HCT116 (cell line): ENCODE data around the gene RASGEF1B. TPM values are rescaled to one million over a fixed set of nuclear protein-coding genes. Genes with fewer than 3 reads are reported as not detected.

Source experiments
- ATAC-seq: fragments of 200-7000 bp; cut with Tn5 transposase; 2 replicates; pipeline ENCODE4 v1.9.1; 2020; ENCODE audit warnings: mild to moderate bottlenecking, moderate library complexity
- BruUV-seq: library from RNA; stranded (reverse); fragments of 400-500 nt; replicated peaks from 2 replicates; lab custom pipeline; 2021; lab: Mats Ljungman, UMichigan
- CTCF ChIA-PET: fragments of 300-600 bp; sonication (Branson Sonifier 250); formaldehyde crosslinking; loops from one replicate; lab custom pipeline; 2021; ENCODE audit warnings: antibody characterized with exemption; lab: Charles Lee
- POLR2A ChIA-PET: fragments of 300-600, 350-600 bp; sonication (Branson Sonifier 250); formaldehyde crosslinking; loops from one replicate; lab custom pipeline; 2021; ENCODE audit warnings: antibody characterized with exemption; lab: Charles Lee
- RAD21 ChIA-PET, 2 experiments: fragments of 300-600 bp; sonication (Branson Sonifier 250); formaldehyde crosslinking; loops; one replicate each; lab custom pipeline; 2023; ENCODE audit warnings: low total read pairs in 2 of 2; ENCODE audit not compliant: uncharacterized antibody in 2 of 2, unreplicated experiment in 2 of 2, low non-redundant PET in 1 of 2; lab: Charles Lee
- DNase-seq: peaks from one replicate; pipeline ENCODE4 v3.0.0-alpha.2; 2010; ENCODE audit warnings: low read depth, low spot score
- H2AFZ ChIP-seq: fragments of 200-600 bp; shearing (Covaris generic), sonication (generic); 2 replicates; pipeline ENCODE4 v1.6.1; 2017; ENCODE audit warnings: low read depth, mixed run types, mixed read lengths, antibody characterized with exemption, low read length; ENCODE audit not compliant: poor library complexity, severe bottlenecking
- H3K27ac ChIP-seq: 2 replicates; pipeline ENCODE4 v1.5.1; 2012; ENCODE audit warnings: low read depth, low read length
- H3K27me3 ChIP-seq: fragments of 200-600 bp; sonication (generic); 2 replicates; pipeline ENCODE4 v1.6.1; 2016; ENCODE audit warnings: mixed run types, low read length, mixed read lengths; ENCODE audit not compliant: insufficient read depth
- H3K36me3 ChIP-seq, 2 experiments: fragments of 200-500 bp in 1 of 2; fragments of 200-600 bp in 1 of 2; sonication (Bioruptor generic) in 1 of 2; sonication (generic) in 1 of 2; 2 replicates each; pipeline versions ENCODE4 v1.5.1 to v1.6.1; 2014 to 2016; ENCODE audit warnings: low read length in 2 of 2, inconsistent platforms in 1 of 2, mixed read lengths in 1 of 2, mixed run types in 1 of 2; ENCODE audit not compliant: insufficient read depth in 2 of 2, control insufficient read depth in 1 of 2
- H3K4me1 ChIP-seq, 2 experiments: fragments of 200-600 bp in 1 of 2; sonication (generic) in 1 of 2; 2 replicates each; pipeline versions ENCODE4 v1.5.1 to v1.6.1; 2012 to 2017; ENCODE audit warnings: low read length in 2 of 2, inconsistent platforms in 1 of 2, mild to moderate bottlenecking in 1 of 2, mixed read lengths in 1 of 2, mixed run types in 1 of 2, moderate library complexity in 1 of 2; ENCODE audit not compliant: insufficient read depth in 2 of 2, control insufficient read depth in 1 of 2
- H3K4me2 ChIP-seq: fragments of 200-600 bp; sonication (generic); 2 replicates; pipeline ENCODE4 v1.6.1; 2017; ENCODE audit warnings: mixed run types, low read length, mixed read lengths
- H3K4me3 ChIP-seq, 2 experiments: fragments of 200-600 bp in 1 of 2; sonication (generic) in 1 of 2; replicated peaks in 1 of 2; 2 replicates each; pipeline ENCODE4 v1.5.1; 2011 to 2016; ENCODE audit warnings: low read length in 2 of 2, control low read depth in 1 of 2, low read depth in 1 of 2, mild to moderate bottlenecking in 1 of 2, mixed read lengths in 1 of 2, mixed run types in 1 of 2
- H3K79me2 ChIP-seq: fragments of 200-600 bp; sonication (generic); 2 replicates; pipeline ENCODE4 v1.6.1; 2017; ENCODE audit warnings: mild to moderate bottlenecking, mixed run types, low read length, moderate library complexity, mixed read lengths; ENCODE audit not compliant: insufficient read depth
- H3K9ac ChIP-seq: fragments of 200-600 bp; sonication (generic); 2 replicates; pipeline ENCODE4 v1.6.1; 2016; ENCODE audit warnings: low read length, mixed read lengths
- H3K9me2 ChIP-seq: fragments of 200-600 bp; sonication (generic), shearing (Covaris generic); 2 replicates; pipeline ENCODE4 v1.6.1; 2017; ENCODE audit warnings: mixed run types, mild to moderate bottlenecking, moderate library complexity; ENCODE audit not compliant: insufficient read depth
- H3K9me3 ChIP-seq, 2 experiments: fragments of 200-500 bp in 1 of 2; fragments of 200-600 bp in 1 of 2; sonication (Bioruptor generic) in 1 of 2; sonication (generic) in 1 of 2; 2 replicates each; pipeline ENCODE4 v1.6.1; 2014 to 2017; ENCODE audit warnings: low read length in 2 of 2, mixed read lengths in 2 of 2, inconsistent platforms in 1 of 2, low read depth in 1 of 2, mild to moderate bottlenecking in 1 of 2, mixed run types in 1 of 2, moderate library complexity in 1 of 2; ENCODE audit not compliant: control insufficient read depth in 1 of 2, insufficient read depth in 1 of 2
- H4K20me1 ChIP-seq: fragments of 200-600 bp; sonication (generic), shearing (Covaris generic); 2 replicates; pipeline ENCODE4 v1.6.1; 2017; ENCODE audit warnings: mixed run types, mild to moderate bottlenecking, moderate library complexity; ENCODE audit not compliant: insufficient read depth
- ATF3 ChIP-seq: IDR thresholded peaks from 2 replicates; pipeline ENCODE4 v1.6.1; 2012
- CBX3 ChIP-seq: IDR thresholded peaks from 2 replicates; pipeline ENCODE4 v1.6.1; 2012; ENCODE audit warnings: low read depth
- CEBPB ChIP-seq: IDR thresholded peaks from 2 replicates; pipeline ENCODE4 v1.6.1; 2012; ENCODE audit warnings: low read depth
- ELF1 ChIP-seq: IDR thresholded peaks from 2 replicates; pipeline ENCODE4 v1.6.1; 2012; ENCODE audit warnings: low read depth, borderline replicate concordance
- EZH2phosphoT487 ChIP-seq: fragments of 200-600 bp; IDR thresholded peaks from 2 replicates; pipeline ENCODE4 v1.6.1; 2018; ENCODE audit warnings: antibody characterized with exemption, borderline replicate concordance
- FOSL1 ChIP-seq: IDR thresholded peaks from 2 replicates; pipeline ENCODE4 v1.6.1; 2012; ENCODE audit warnings: low read depth
- JUND ChIP-seq: IDR thresholded peaks from 2 replicates; pipeline ENCODE4 v1.6.1; 2012
- POLR2AphosphoS5 ChIP-seq: IDR thresholded peaks from 2 replicates; pipeline ENCODE4 v1.6.1; 2011; ENCODE audit warnings: mild to moderate bottlenecking, low read depth, low read length, moderate library complexity
- RAD21 ChIP-seq: IDR thresholded peaks from 2 replicates; pipeline ENCODE4 v1.6.1; 2012; ENCODE audit warnings: low read depth, mild to moderate bottlenecking
- SIN3A ChIP-seq: IDR thresholded peaks from 2 replicates; pipeline ENCODE4 v1.6.1; 2012; ENCODE audit warnings: low read depth
- SP1 ChIP-seq: IDR thresholded peaks from 2 replicates; pipeline ENCODE4 v1.6.1; 2012; ENCODE audit warnings: low read depth
- SRF ChIP-seq: IDR thresholded peaks from 2 replicates; pipeline ENCODE4 v1.6.1; 2012; ENCODE audit warnings: low read depth
- YY1 ChIP-seq: IDR thresholded peaks from 2 replicates; pipeline ENCODE4 v1.6.1; 2011; ENCODE audit warnings: low read length, low read depth, moderate library complexity, mild to moderate bottlenecking; ENCODE audit not compliant: insufficient replicate concordance; ENCODE audit errors: extremely low read depth
- intact Hi-C: fragments of 100-400 bp; cut with micrococcal nuclease; formaldehyde crosslinking; loops from 2 replicates; pipeline ENCODE4 v1.10.0; 2022
- total RNA-seq: library from RNA; stranded (reverse); gene quantifications from one replicate; pipeline ENCODE4 v1.2.1, GENCODE V29; 2021; ENCODE audit not compliant: unreplicated experiment
- TF ChIP-seq, protein P1 (sequence below), 3 experiments: fragments of 200-600 bp in 1 of 3; sonication (generic) in 1 of 3; IDR thresholded peaks in 2 of 3; conservative IDR thresholded peaks in 1 of 3; 2 replicates each; pipeline ENCODE4 v1.5.1; 2012 to 2017; ENCODE audit warnings: low read depth in 2 of 3, low read length in 2 of 3, antibody characterized with exemption in 1 of 3, borderline replicate concordance in 1 of 3, control low read depth in 1 of 3, mild to moderate bottlenecking in 1 of 3, mixed read lengths in 1 of 3, mixed run types in 1 of 3, moderate library complexity in 1 of 3; ENCODE audit not compliant: insufficient read depth in 1 of 3
- TF ChIP-seq, protein P2 (sequence below): IDR thresholded peaks from 2 replicates; pipeline ENCODE4 v1.6.1; 2012

Gene RASGEF1B
- total RNA-seq, 1 experiment from 2014 or later = 0.25 TPM

DNA sequence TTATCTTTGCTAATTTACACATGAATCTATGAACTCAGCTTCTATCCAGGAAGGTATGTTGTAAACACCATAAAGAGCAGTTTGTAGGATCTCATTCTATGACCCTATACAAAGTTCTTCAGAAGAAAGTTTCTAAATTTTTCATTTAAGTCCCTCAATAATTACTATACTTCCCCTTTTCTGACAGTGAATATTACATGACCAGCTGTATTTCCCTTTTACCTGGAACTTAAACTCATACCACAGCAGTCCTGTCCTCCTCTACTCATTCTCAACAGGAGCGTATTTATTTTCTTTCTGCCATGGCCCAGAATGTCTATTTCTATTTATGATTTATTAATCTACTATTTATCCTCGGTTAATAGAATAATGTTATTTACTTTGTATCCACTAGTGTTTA lies 15.8 kb downstream of the RASGEF1B start:
- Histone ChIP-seq H3K4me2 (no peak overlapping the region), H3K9ac (no peak overlapping the region), H3K4me3 (no peak overlapping the region), H3K27me3 (peaks cover 31% of the 10 kb centered on the region; the same call in 1 of the 2 replicates), H3K79me2 (no peaks in the 10 kb centered on the region), H4K20me1 (no peaks in the 10 kb centered on the region), H3K9me3 (no peaks in the 10 kb centered on the region), H3K27ac (no peak overlapping the region), H3K36me3 (no peaks in the 10 kb centered on the region), H3K9me2 (no peaks in the 10 kb centered on the region), H3K4me1 (peaks cover 2 to 12% of the 10 kb centered on the region in 2 experiments; a peak in 3 of 4 replicates), H2AFZ (no peak overlapping the region)
- intact Hi-C loops = no loop called here
- CTCF ChIA-PET = no interaction called here
- POLR2A ChIA-PET = no interaction called here
- no peak for ATAC-seq
- BruUV-seq = no TSS peak
- DNase-seq = no peak
- TF ChIP-seq ELF1 = no peak
- TF ChIP-seq YY1 = no peak
- TF ChIP-seq, protein P1, sequence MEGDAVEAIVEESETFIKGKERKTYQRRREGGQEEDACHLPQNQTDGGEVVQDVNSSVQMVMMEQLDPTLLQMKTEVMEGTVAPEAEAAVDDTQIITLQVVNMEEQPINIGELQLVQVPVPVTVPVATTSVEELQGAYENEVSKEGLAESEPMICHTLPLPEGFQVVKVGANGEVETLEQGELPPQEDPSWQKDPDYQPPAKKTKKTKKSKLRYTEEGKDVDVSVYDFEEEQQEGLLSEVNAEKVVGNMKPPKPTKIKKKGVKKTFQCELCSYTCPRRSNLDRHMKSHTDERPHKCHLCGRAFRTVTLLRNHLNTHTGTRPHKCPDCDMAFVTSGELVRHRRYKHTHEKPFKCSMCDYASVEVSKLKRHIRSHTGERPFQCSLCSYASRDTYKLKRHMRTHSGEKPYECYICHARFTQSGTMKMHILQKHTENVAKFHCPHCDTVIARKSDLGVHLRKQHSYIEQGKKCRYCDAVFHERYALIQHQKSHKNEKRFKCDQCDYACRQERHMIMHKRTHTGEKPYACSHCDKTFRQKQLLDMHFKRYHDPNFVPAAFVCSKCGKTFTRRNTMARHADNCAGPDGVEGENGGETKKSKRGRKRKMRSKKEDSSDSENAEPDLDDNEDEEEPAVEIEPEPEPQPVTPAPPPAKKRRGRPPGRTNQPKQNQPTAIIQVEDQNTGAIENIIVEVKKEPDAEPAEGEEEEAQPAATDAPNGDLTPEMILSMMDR (IDR thresholded peaks at IDR 0.05 in 2 of 3, conservative IDR thresholded peaks at IDR 0.05 in 1 of 3; ENCODE audit: borderline replicate concordance in 1 of 3, insufficient read depth in 1 of 3, low read depth in 2 of 3, low read length in 2 of 3) = no peak
- no peak for TF ChIP-seq RAD21
- TF ChIP-seq SRF = no peak
- TF ChIP-seq, protein P2, sequence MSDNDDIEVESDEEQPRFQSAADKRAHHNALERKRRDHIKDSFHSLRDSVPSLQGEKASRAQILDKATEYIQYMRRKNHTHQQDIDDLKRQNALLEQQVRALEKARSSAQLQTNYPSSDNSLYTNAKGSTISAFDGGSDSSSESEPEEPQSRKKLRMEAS = no peak
- no peak for TF ChIP-seq FOSL1
- TF ChIP-seq SIN3A = no peak
- no peak for TF ChIP-seq ATF3
- TF ChIP-seq SP1 = no peak
- no peak for TF ChIP-seq EZH2phosphoT487
- no peak for TF ChIP-seq JUND
- no peak for TF ChIP-seq CEBPB
- no peak for TF ChIP-seq CBX3
- no peak for TF ChIP-seq POLR2AphosphoS5
- RAD21 ChIA-PET = no interaction called here
